DOHH2 (cell line): ENCODE results near the gene FOXK1.

Source experiments
- H3F3A ChIP-seq: fragments of 200-600 bp; sonication (generic), shearing (Covaris generic); 2 replicates; pipeline ENCODE4 v1.6.0; 2016; ENCODE audit warnings: antibody characterized with exemption, mild to moderate bottlenecking; ENCODE audit not compliant: control insufficient read depth, insufficient read depth
- H3K27ac ChIP-seq: fragments of 200-600 bp; sonication (generic); 2 replicates; pipeline ENCODE4 v1.5.1; 2014; ENCODE audit warnings: low read depth, mild to moderate bottlenecking, low read length, moderate library complexity
- H3K27me3 ChIP-seq: fragments of 200-600 bp; sonication (generic); 2 replicates; pipeline ENCODE4 v1.6.1; 2014; ENCODE audit warnings: mild to moderate bottlenecking, low read length, mixed read lengths; ENCODE audit not compliant: control insufficient read depth
- H3K36me3 ChIP-seq: fragments of 200-600 bp; sonication (generic); 2 replicates; pipeline ENCODE4 v1.6.1; 2014; ENCODE audit warnings: mild to moderate bottlenecking, low read length, moderate library complexity, mixed read lengths; ENCODE audit not compliant: control insufficient read depth
- H3K4me1 ChIP-seq: fragments of 200-600 bp; sonication (generic); 2 replicates; pipeline ENCODE4 v1.6.1; 2014; ENCODE audit warnings: mild to moderate bottlenecking, low read length, mixed read lengths; ENCODE audit not compliant: control insufficient read depth
- H3K4me2 ChIP-seq: fragments of 200-600 bp; sonication (generic); 2 replicates; pipeline ENCODE4 v1.6.0; 2014; ENCODE audit warnings: mild to moderate bottlenecking, low read length, moderate library complexity
- H3K4me3 ChIP-seq: fragments of 200-600 bp; sonication (generic); 2 replicates; pipeline ENCODE4 v1.5.1; 2014; ENCODE audit warnings: mild to moderate bottlenecking, low read length, mixed read lengths
- H3K79me2 ChIP-seq: fragments of 200-600 bp; sonication (generic); 2 replicates; pipeline ENCODE4 v1.6.1; 2014; ENCODE audit warnings: mild to moderate bottlenecking, low read length, mixed read lengths; ENCODE audit not compliant: control insufficient read depth
- H3K9me2 ChIP-seq: fragments of 200-600 bp; sonication (generic); replicated peaks from 2 replicates; pipeline ENCODE4 v1.6.1; 2014; ENCODE audit warnings: mild to moderate bottlenecking, low read length, mixed read lengths; ENCODE audit not compliant: control insufficient read depth
- H3K9me3 ChIP-seq: fragments of 200-600 bp; sonication (generic); 2 replicates; pipeline ENCODE4 v1.6.1; 2014; ENCODE audit warnings: antibody characterized with exemption, low read length, mixed read lengths; ENCODE audit not compliant: control insufficient read depth, insufficient read depth
- H4K20me1 ChIP-seq: fragments of 200-600 bp; sonication (generic); 2 replicates; pipeline ENCODE4 v1.6.0; 2014; ENCODE audit warnings: low read depth, mild to moderate bottlenecking, antibody characterized with exemption, low read length, moderate library complexity; ENCODE audit not compliant: control insufficient read depth, insufficient read depth
- CTCF ChIP-seq: fragments of 200-600 bp; sonication (generic); IDR thresholded peaks from one replicate; pipeline ENCODE4 v1.5.1; 2014; ENCODE audit warnings: antibody characterized with exemption, mild to moderate bottlenecking, low read depth, low read length; ENCODE audit not compliant: poor library complexity, severe bottlenecking
- EZH2phosphoT487 ChIP-seq: fragments of 200-600 bp; sonication (generic); IDR thresholded peaks from 2 replicates; pipeline ENCODE4 v1.6.1; 2017; ENCODE audit warnings: borderline replicate concordance, mild to moderate bottlenecking, antibody characterized with exemption, low read length, moderate library complexity, mixed read lengths

FOXK1 gene

DNA sequence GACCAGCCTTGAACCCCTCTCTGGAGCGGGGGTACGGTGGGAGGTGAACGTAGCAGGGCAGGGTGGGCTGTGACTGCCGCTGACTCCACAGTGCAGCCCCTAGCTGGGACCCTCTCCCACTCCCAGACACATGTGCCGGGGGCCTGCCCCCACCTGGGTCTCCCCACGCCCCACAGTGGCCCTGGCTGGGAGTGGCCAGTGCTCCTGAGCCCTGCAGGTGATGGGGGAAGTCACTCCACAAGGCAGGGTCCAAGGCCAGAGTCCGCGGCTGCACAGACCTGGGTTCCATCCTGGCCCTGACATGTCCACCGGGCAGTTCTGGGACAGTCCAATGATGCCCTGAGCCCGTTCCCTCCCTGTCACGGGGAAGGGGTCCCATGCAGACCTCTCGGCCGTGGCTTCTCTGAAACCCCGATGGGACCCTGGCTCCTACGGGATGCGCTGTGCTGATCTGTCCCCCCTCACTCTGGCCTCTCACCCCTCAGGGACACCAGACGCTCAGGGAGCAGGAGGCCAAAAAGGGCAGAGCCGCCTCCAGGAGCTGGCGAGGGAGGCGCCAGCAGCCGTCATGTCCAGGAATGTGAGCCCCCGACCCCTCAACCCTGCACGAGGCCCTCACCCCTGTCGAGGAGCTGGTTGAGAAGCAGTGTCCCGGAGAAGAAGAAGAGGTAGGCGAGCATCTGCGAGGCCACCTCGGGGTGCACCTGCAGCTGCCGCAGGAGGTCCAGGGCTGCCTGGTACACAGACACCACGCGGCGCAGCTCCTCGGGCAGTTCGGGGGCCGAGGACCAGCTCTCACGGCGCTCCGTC is 133.7 kb downstream of the FOXK1 start:
- no peak overlapping the region for H3K4me3 ChIP-seq
- H3F3A ChIP-seq = no peaks in the 10 kb centered on the region
- no peak overlapping the region for H3K27ac ChIP-seq
- H3K4me1 ChIP-seq = no peaks in the 10 kb centered on the region
- no peak for TF ChIP-seq CTCF
- TF ChIP-seq EZH2phosphoT487 = no peak
- H3K9me3 ChIP-seq = no peaks in the 10 kb centered on the region
- no peak overlapping the region for H3K4me2 ChIP-seq
- H3K27me3 ChIP-seq = no peaks in the 10 kb centered on the region
- no peaks in the 10 kb centered on the region for H3K9me2 ChIP-seq
- no peaks in the 10 kb centered on the region for H3K79me2 ChIP-seq
- H3K36me3 ChIP-seq = no peaks in the 10 kb centered on the region
- H4K20me1 ChIP-seq = no peaks in the 10 kb centered on the region

DNA sequence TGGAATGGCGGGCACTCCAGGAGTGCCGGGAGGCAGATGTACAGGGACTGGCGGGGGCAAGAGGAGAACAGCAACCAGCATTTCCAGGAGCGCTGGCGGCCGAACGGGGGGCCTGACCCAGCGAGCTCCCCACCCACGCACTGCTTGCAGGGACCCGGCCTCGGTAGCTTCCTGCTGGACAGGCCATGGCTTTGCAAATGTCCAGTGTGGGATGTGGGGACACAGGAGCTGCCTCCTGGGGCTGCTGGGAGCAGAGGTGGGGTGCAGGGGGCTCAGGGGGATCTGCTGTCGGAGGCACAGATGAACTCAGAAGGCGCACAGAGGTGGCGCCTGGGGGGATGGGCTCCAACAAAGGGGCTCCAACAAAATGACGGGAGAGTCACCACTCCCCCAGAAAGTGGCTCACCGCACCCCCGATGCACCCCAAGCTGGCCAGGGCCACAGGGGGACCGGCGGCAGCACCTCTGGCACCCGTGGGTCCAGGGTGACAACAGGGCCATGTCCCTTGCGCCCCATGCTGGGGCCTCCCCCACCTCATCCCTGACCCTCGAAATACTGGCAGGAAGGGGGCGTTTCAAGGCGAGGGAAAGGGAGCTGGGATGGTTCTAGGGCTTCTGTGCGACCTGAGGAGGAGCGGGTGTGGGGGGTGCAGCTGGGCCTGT is 134.5 kb downstream of the FOXK1 start:
- Histone ChIP-seq H3K79me2 (no peaks in the 10 kb centered on the region), H3K4me2 (no peak overlapping the region), H3K4me1 (no peaks in the 10 kb centered on the region), H3K4me3 (no peak overlapping the region), H4K20me1 (no peaks in the 10 kb centered on the region), H3K9me3 (no peaks in the 10 kb centered on the region), H3K36me3 (no peaks in the 10 kb centered on the region), H3K9me2 (no peaks in the 10 kb centered on the region), H3K27ac (no peak overlapping the region), H3K27me3 (no peaks in the 10 kb centered on the region), H3F3A (no peaks in the 10 kb centered on the region)
- no peak for TF ChIP-seq CTCF
- TF ChIP-seq EZH2phosphoT487 = no peak

- TF ChIP-seq CTCF (no peak), EZH2phosphoT487 (no peak)
- Histone ChIP-seq H3K9me2 (no peaks in the 10 kb centered on the region), H3K4me3 (no peak overlapping the region), H4K20me1 (no peaks in the 10 kb centered on the region), H3K4me2 (no peak overlapping the region), H3K27ac (no peak overlapping the region), H3K79me2 (no peaks in the 10 kb centered on the region), H3K27me3 (no peaks in the 10 kb centered on the region), H3F3A (no peaks in the 10 kb centered on the region), H3K9me3 (no peaks in the 10 kb centered on the region), H3K4me1 (no peaks in the 10 kb centered on the region), H3K36me3 (no peaks in the 10 kb centered on the region)
Observed at GRCh38 chr7:4817178-4817901, 135.2 kb downstream of the FOXK1 start.
